ENCODE results near the gene DLGAP4.

DNA sequence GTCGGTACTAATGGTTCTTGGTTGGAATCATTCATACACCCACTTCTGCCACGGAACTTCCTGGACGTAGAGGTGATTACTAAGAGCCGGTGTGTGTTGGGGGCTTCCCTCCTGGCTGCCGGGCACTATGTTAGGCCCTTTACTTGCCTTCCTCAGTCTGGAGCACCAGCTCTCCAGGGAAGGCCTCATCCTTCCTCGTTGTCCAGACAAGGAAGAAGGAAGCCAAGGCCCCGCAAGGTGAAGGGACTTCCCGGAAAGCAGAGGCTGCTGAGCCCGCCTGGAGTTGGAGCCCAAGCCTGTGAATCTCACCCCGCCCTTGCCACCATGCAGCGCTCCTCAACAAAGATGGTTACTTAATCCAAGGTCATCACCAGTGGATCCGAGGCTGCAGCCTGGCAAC, 43.7 kb upstream of the DLGAP4 start:
- TF ChIP-seq ISL1 (CRISPR knock-in tag; IDR thresholded peaks at IDR 0.05) (no peak), ZNF8 (CRISPR knock-in tag; IDR thresholded peaks at IDR 0.05) (no peak), CSDC2 (CRISPR knock-in tag; IDR thresholded peaks at IDR 0.05) (no peak), PPARA (CRISPR knock-in tag; IDR thresholded peaks at IDR 0.05; ENCODE audit: borderline replicate concordance) (no peak), ZNF565 (CRISPR knock-in tag; conservative IDR thresholded peaks at IDR 0.05; ENCODE audit: low read depth) (no peak), ARNTL (CRISPR knock-in tag; IDR thresholded peaks at IDR 0.05; ENCODE audit: borderline replicate concordance, low read depth) (no peak), RARB (CRISPR knock-in tag; IDR thresholded peaks at IDR 0.05) (no peak), ZFP3 (CRISPR knock-in tag; IDR thresholded peaks at IDR 0.05) (no peak), ZNF70 (CRISPR knock-in tag; IDR thresholded peaks at IDR 0.05) (no peak), ZFP30 (CRISPR knock-in tag; IDR thresholded peaks at IDR 0.05) (no peak)
- TF ChIP-seq, protein P1, sequence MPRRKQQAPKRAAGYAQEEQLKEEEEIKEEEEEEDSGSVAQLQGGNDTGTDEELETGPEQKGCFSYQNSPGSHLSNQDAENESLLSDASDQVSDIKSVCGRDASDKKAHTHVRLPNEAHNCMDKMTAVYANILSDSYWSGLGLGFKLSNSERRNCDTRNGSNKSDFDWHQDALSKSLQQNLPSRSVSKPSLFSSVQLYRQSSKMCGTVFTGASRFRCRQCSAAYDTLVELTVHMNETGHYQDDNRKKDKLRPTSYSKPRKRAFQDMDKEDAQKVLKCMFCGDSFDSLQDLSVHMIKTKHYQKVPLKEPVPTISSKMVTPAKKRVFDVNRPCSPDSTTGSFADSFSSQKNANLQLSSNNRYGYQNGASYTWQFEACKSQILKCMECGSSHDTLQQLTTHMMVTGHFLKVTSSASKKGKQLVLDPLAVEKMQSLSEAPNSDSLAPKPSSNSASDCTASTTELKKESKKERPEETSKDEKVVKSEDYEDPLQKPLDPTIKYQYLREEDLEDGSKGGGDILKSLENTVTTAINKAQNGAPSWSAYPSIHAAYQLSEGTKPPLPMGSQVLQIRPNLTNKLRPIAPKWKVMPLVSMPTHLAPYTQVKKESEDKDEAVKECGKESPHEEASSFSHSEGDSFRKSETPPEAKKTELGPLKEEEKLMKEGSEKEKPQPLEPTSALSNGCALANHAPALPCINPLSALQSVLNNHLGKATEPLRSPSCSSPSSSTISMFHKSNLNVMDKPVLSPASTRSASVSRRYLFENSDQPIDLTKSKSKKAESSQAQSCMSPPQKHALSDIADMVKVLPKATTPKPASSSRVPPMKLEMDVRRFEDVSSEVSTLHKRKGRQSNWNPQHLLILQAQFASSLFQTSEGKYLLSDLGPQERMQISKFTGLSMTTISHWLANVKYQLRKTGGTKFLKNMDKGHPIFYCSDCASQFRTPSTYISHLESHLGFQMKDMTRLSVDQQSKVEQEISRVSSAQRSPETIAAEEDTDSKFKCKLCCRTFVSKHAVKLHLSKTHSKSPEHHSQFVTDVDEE (CRISPR knock-in tag; IDR thresholded peaks at IDR 0.05), result no peak
- TF ChIP-seq, protein P2, sequence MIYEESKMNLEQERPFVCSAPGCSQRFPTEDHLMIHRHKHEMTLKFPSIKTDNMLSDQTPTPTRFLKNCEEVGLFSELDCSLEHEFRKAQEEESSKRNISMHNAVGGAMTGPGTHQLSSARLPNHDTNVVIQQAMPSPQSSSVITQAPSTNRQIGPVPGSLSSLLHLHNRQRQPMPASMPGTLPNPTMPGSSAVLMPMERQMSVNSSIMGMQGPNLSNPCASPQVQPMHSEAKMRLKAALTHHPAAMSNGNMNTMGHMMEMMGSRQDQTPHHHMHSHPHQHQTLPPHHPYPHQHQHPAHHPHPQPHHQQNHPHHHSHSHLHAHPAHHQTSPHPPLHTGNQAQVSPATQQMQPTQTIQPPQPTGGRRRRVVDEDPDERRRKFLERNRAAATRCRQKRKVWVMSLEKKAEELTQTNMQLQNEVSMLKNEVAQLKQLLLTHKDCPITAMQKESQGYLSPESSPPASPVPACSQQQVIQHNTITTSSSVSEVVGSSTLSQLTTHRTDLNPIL (CRISPR knock-in tag; IDR thresholded peaks at IDR 0.05; ENCODE audit: low read depth), result no peak
- TF ChIP-seq, protein P3, sequence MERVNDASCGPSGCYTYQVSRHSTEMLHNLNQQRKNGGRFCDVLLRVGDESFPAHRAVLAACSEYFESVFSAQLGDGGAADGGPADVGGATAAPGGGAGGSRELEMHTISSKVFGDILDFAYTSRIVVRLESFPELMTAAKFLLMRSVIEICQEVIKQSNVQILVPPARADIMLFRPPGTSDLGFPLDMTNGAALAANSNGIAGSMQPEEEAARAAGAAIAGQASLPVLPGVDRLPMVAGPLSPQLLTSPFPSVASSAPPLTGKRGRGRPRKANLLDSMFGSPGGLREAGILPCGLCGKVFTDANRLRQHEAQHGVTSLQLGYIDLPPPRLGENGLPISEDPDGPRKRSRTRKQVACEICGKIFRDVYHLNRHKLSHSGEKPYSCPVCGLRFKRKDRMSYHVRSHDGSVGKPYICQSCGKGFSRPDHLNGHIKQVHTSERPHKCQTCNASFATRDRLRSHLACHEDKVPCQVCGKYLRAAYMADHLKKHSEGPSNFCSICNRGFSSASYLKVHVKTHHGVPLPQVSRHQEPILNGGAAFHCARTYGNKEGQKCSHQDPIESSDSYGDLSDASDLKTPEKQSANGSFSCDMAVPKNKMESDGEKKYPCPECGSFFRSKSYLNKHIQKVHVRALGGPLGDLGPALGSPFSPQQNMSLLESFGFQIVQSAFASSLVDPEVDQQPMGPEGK (CRISPR knock-in tag; IDR thresholded peaks at IDR 0.05; ENCODE audit: borderline replicate concordance), result no peak

Data from SK-N-SH treated with all-trans-retinoic acid at 6 μM for 48 hours (cell line).